ENCODE results near the gene CSPG4. TPM values are rescaled to one million over a fixed set of nuclear protein-coding genes. Genes with fewer than 3 reads are reported as not detected.
"Not testable (repeated sequence)": the region's sequence is repeated elsewhere in the genome, so short reads cannot be mapped to it uniquely, and the experiment has no call there.

CSPG4 gene
- total and polyA plus RNA-seq, 10 donors, result 0.89 to 28.6 (median 7.4) TPM

DNA sequence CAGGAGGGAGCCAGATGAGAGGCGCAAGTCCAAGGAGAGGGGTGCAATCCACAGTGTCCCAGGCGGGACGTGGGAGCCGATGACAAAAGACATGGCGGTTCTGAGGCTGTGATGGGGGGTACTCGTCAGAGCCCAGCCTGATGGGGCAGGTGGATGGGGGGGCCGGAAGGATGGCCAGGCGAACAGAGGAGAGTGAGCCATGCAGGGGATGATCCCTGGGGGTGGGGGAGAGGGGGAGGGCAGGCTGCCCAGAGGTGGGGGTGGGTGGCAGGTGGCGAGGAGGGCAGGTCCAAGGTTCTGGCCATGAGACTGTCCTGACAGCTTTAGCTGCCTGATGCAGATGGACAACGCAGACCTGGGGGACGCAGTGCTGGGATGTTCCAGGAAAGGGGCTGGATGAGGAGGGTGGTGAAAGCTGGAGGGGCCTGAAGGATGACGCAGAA, 8.9 kb upstream of the CSPG4 start:
- no peaks in the 10 kb centered on the region for H3K9me3 ChIP-seq
- H3K36me3 ChIP-seq, result no peaks in the 10 kb centered on the region
- H3K27me3 ChIP-seq (replicated peaks in 1 of 7), result peaks cover 0 to 10% (median 0%) of the 10 kb centered on the region in 7 donors
- TF ChIP-seq POLR2A (IDR thresholded peaks at IDR 0.05) (no peak), POLR2AphosphoS5 (IDR thresholded peaks at IDR 0.05) (no peak)
- TF ChIP-seq, protein P1, sequence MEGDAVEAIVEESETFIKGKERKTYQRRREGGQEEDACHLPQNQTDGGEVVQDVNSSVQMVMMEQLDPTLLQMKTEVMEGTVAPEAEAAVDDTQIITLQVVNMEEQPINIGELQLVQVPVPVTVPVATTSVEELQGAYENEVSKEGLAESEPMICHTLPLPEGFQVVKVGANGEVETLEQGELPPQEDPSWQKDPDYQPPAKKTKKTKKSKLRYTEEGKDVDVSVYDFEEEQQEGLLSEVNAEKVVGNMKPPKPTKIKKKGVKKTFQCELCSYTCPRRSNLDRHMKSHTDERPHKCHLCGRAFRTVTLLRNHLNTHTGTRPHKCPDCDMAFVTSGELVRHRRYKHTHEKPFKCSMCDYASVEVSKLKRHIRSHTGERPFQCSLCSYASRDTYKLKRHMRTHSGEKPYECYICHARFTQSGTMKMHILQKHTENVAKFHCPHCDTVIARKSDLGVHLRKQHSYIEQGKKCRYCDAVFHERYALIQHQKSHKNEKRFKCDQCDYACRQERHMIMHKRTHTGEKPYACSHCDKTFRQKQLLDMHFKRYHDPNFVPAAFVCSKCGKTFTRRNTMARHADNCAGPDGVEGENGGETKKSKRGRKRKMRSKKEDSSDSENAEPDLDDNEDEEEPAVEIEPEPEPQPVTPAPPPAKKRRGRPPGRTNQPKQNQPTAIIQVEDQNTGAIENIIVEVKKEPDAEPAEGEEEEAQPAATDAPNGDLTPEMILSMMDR (IDR thresholded peaks at IDR 0.05 in 8 of 11, conservative IDR thresholded peaks at IDR 0.05 in 3 of 11), result no peak
- no peak overlapping the region for H3K27ac ChIP-seq
- peak; percentile 39 for DNase-seq
- peaks cover 0 to 30% (median 18%) of the 10 kb centered on the region in 6 donors for H3K4me1 ChIP-seq
- WGBS, 5 donors, result 84 to 90% (median 86%) methylated on average over 12 of the region's 12 CpGs
- intact Hi-C loops (cut with DNase I; ENCODE audit: low total_unique reads), result no loop called here
- no peak overlapping the region for H3K4me3 ChIP-seq

DNA sequence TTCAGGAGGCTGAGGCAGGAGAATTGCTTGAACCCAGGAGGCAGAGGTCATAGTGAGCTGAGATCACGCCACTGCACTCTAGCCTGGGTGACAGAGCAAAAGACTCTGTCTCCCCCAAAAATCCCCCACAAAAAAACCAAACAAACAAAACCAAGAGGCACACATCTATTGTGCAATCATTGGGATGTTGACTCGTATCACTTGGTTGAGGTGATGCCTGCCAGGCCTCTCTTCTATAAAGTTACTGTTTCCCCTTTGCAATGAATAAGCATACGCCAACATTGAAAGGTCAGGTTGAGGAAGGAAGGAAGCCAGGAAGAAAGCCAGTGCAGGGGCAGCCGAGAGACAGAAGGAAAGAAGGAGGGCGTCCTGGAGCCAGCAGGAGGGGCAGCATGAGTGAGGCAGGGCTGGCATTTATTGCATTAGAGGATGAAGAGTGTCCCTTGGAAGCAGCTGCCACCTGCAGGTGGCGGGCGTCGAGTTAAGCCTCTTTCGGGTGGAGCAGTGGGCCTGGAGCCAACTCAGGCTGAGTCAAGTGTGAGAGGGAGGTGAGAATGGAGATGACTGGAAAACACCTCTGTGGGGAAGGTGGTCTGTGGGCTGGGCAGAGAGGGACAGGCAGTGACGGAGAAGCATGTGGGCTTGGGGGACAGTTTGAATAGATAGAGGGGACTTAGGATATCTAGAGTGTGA, 8.3 kb upstream of the CSPG4 start:
- peaks cover 0 to 30% (median 18%) of the 10 kb centered on the region in 6 donors for H3K4me1 ChIP-seq
- no peak overlapping the region for H3K4me3 ChIP-seq
- WGBS, 5 donors, result 26 to 29% (median 27%) methylated on average over 10 of the region's 10 CpGs
- no peaks in the 10 kb centered on the region for H3K36me3 ChIP-seq
- H3K27ac ChIP-seq, result no peak overlapping the region
- H3K9me3 ChIP-seq, result no peaks in the 10 kb centered on the region
- intact Hi-C loops (cut with DNase I; ENCODE audit: low total_unique reads), result no loop called here
- peaks cover 0 to 10% (median 0%) of the 10 kb centered on the region in 7 donors for H3K27me3 ChIP-seq (replicated peaks in 1 of 7)
- DNase-seq, result no peak
- TF ChIP-seq POLR2AphosphoS5 (IDR thresholded peaks at IDR 0.05) (peak in 1 of 3 donors; percentile 8), POLR2A (IDR thresholded peaks at IDR 0.05) (no peak)
- TF ChIP-seq, protein P1 (IDR thresholded peaks at IDR 0.05 in 8 of 11, conservative IDR thresholded peaks at IDR 0.05 in 3 of 11), result peak in 5 of 11 experiments; percentile 14 to 32 (median 23)

DNA sequence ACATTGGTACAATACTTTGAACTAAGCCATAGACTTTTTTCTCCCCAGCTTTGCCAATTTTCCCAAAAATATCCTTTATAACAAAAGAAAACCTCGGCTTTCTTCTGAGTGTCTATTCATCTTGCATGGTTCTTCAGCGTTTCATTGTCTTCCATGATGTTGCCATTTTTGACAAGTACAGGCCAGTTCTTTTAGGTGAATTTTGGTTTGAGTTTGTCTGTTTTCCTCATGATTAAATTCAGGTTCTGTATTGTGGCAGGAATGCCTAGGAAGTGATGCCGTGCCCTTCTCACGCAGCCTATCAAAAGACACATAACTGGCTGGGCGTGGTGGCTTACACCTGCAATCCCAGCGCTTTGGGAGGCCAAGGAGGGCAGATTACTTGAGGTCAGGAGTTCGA, 7.6 kb upstream of the CSPG4 start:
- Histone ChIP-seq H3K9me3 (no peaks in the 10 kb centered on the region), H3K4me1 (peaks cover 0 to 30% (median 18%) of the 10 kb centered on the region in 6 donors), H3K27ac (no peak overlapping the region), H3K27me3 (replicated peaks in 1 of 7) (peaks cover 0 to 10% (median 0%) of the 10 kb centered on the region in 7 donors), H3K36me3 (no peaks in the 10 kb centered on the region), H3K4me3 (no peak overlapping the region)
- intact Hi-C loops (cut with DNase I; ENCODE audit: low total_unique reads), result no loop called here
- 89 to 95% (median 90%) methylated on average over 7 of the region's 7 CpGs for WGBS, 5 donors
- TF ChIP-seq, protein P1 (IDR thresholded peaks at IDR 0.05 in 8 of 11, conservative IDR thresholded peaks at IDR 0.05 in 3 of 11), result no peak
- TF ChIP-seq POLR2AphosphoS5 (IDR thresholded peaks at IDR 0.05) (no peak), POLR2A (IDR thresholded peaks at IDR 0.05) (no peak)
- no peak for DNase-seq

DNA sequence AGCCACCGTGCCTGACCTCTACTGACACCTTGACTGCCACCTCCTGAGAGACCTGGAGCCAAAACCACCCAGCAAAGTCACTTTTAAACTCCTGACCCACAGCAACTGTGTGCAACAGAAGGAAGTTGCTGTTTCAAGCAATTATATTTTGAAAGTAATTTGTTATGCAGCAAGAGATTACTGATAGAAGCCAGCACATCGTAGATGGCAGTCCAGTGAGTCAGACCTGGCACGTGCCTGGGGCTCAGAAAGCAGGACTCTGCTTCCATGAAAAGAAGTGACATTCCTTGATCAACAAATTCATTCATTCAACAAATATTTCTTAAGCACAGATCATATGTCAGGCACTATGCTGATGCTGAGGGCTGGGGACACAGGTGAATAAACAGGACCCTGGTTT, 5.7 kb upstream of the CSPG4 start:
- WGBS, 5 donors, result 61 to 78% (median 68%) methylated on average over 3 of the region's 3 CpGs
- Histone ChIP-seq H3K27me3 (replicated peaks in 1 of 7) (peaks cover 0 to 22% (median 5%) of the 10 kb centered on the region in 7 donors), H3K9me3 (no peaks in the 10 kb centered on the region), H3K4me1 (peaks cover 0 to 24% (median 13%) of the 10 kb centered on the region in 6 donors), H3K4me3 (no peak overlapping the region), H3K27ac (no peak overlapping the region), H3K36me3 (no peaks in the 10 kb centered on the region)
- DNase-seq, result no peak
- TF ChIP-seq, protein P1 (IDR thresholded peaks at IDR 0.05 in 8 of 11, conservative IDR thresholded peaks at IDR 0.05 in 3 of 11), result no peak
- TF ChIP-seq POLR2AphosphoS5 (IDR thresholded peaks at IDR 0.05) (no peak), POLR2A (IDR thresholded peaks at IDR 0.05) (no peak)
- intact Hi-C loops (cut with DNase I; ENCODE audit: low total_unique reads), result no loop called here

DNA sequence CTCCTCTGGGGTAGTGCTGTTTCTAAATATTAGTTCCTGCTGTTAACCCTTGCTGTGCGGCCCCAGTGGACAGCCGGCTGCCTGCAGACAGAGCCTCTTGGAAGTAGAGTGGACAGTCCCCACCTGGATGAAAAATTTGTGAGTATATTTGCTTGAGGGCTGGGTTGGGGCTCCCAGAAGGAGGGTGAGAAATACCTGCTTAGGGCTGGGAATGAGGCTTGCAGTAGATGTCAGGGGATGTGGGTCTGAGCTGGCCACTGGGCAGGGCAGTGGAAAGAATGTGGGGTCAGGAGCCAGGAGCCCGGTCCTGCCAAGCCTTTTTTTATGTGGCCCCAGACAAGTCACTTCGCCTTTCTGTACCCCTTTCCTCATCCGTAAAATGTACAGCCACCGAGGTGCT, 4.4 kb upstream of the CSPG4 start:
- H3K27me3 ChIP-seq (replicated peaks in 1 of 7), result peaks cover 0 to 35% (median 14%) of the 10 kb centered on the region in 7 donors
- H3K9me3 ChIP-seq; H3K36me3 ChIP-seq; intact Hi-C loops (cut with DNase I; ENCODE audit: low total_unique reads); H3K4me3 ChIP-seq; DNase-seq: not testable (repeated sequence)
- H3K4me1 ChIP-seq, result peaks cover 0 to 22% (median 13%) of the 10 kb centered on the region in 6 donors
- peak overlapping the region in 2 of 8 donors; percentile 11 to 21 for H3K27ac ChIP-seq
- 73 to 90% (median 80%) methylated on average over 6 of the region's 6 CpGs for WGBS, 5 donors

DNA sequence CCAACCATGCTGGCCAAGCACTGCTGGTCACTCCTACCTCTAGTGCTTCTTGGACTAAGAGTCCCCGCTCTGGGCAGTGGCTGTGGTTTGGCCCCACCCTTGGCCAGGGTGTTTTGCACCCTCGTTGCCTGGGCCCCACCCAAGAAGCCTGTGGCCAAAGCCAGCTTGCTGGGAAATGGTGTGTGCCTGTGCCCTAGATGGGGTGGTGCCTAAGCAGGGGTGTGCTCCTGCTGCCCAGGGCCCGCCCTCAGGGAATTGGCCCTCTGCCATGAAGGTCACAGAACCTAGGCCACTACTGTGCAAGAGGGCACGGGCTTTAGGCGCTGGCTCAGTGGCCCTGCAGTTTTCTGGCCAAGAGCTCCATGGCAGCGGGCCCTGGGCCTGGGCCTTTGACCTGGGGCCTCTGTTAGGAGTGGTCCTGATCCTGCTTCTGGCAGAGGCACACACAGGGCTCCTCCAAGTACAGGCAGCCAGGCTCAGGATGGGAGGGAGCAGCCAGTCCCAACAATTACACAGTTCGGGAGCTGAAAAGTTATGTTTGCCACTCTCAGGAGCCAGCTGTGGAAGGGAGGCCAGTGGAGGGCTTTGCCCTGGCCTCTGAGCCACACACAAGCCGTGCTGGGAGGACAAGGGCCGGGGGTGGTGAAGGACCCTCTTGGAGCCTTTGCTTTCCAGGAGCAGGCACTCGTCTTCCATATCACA, 3.8 kb upstream of the CSPG4 start:
- intact Hi-C loops (cut with DNase I; ENCODE audit: low total_unique reads); H3K9me3 ChIP-seq; DNase-seq; H3K36me3 ChIP-seq; H3K4me3 ChIP-seq: not testable (repeated sequence)
- peaks cover 0 to 21% (median 13%) of the 10 kb centered on the region in 6 donors for H3K4me1 ChIP-seq
- 40 to 96% (median 73%) methylated on average over 1 to 4 of the region's 10 CpGs for WGBS, 5 donors
- H3K27ac ChIP-seq, result peak overlapping the region in 2 of 8 donors; percentile 11 to 21
- peaks cover 0 to 35% (median 14%) of the 10 kb centered on the region in 7 donors for H3K27me3 ChIP-seq (replicated peaks in 1 of 7)
